SKM-1 (cell line): ENCODE measurements around the gene EEFSEC.

Experiments used
- DNase-seq: peaks from one replicate; lab custom pipeline; 2025; ENCODE audit not compliant: unreplicated experiment; lab: John Stamatoyannopoulos, UW

Gene EEFSEC

GRCh38 chr3:128421966-128422365 lies 268.7 kb downstream of the EEFSEC start:
- DNase-seq = no peak

- DNase-seq = no peak
These were observed 269.7 kb downstream of the EEFSEC start for GRCh38 chr3:128422762-128423524.

- no peak for DNase-seq
These were observed 270.4 kb downstream of the EEFSEC start for GRCh38 chr3:128423525-128424147.

DNA sequence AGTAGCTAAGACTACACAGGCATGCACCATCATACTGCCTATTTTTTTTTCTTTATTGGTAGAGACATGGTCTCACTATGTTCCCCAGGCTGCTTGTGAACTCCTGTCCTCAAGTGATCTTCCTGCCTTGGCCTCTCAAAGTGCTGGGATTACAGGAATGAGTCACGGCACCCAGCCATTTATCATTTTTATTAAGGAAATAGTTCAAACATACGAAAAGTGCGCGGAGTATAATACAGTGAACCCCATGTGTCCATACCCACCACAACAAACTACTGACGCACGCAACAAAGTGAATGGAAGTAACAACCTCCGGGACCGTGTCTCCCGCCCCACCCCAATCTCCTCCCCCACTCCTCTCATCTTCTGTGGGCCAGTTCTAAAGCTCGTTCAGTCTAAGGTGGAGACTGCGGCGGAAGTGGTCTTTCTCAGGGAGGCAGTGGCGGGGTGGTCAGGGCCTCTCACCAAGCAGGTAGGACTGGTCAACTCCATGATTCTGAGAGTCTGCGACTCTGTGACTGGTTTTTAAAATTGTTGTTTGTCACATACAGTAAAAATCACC lies 271.3 kb downstream of the EEFSEC start:
- DNase-seq = no peak

DNA sequence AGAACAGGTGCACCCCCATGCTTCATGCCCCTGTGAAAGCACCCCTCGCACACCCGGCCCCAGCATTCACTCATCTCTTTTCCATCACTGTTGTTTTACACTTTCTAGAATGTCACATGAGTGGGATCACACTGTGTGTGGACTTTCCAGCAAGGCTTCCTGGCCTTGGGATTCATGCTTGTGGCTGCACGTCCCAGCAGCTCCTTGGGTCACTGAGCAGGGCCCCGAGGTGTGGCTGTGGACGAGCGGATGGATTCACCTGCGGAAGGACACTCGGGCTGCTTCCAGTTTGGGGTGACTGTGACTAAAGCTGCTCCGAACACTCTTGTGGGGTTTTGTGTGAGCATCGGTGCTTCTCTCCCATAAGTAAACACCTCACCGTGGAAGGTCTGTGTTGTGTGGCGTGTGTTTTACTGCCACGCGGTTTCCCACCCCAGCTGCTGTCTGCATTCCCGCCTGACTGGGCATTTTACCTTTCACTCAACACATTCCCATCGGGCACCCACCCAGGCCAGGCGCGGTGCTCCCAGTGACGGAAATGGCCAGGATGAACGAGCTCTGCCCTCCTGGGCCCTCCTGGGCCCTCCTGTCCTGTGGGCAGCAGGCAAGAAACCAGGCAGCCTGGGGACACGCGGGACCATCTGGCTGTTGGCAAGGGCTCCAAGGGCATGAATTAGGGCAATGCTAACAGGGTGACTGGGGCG lies 272.0 kb downstream of the EEFSEC start:
- no peak for DNase-seq

GRCh38 chr3:128425846-128426127 lies 272.5 kb downstream of the EEFSEC start:
- no peak for DNase-seq

- peak; percentile 25 for DNase-seq
These were observed 273.0 kb downstream of the EEFSEC start for GRCh38 chr3:128426128-128426921.

- no peak for DNase-seq
These were observed 274.0 kb downstream of the EEFSEC start for GRCh38 chr3:128427175-128427857.

- DNase-seq = no peak
These were observed 274.9 kb downstream of the EEFSEC start for GRCh38 chr3:128427872-128428822.

GRCh38 chr3:128429275-128429674 lies 276.0 kb downstream of the EEFSEC start:
- no peak for DNase-seq

DNA sequence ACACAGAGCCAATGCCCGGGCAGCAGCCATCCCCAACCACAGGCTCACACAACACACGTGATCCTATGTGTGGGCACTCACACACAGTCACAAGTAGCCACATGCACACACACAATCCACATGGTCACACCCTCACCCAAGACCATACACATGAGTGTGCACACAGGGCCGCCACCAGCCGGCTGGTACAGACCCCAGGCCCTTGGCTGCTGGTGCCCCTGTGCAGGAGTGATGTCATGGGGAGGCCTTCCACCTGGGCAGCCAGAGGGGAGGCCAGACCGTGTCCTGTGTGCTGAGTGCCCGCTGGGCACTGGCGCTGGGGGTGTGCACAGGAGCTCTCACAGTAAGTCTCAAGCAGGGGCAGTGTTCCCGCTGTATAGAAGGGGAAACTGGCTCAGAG lies 276.5 kb downstream of the EEFSEC start:
- no peak for DNase-seq

GRCh38 chr3:128430301-128430700 lies 277.0 kb downstream of the EEFSEC start:
- DNase-seq = no peak

DNA sequence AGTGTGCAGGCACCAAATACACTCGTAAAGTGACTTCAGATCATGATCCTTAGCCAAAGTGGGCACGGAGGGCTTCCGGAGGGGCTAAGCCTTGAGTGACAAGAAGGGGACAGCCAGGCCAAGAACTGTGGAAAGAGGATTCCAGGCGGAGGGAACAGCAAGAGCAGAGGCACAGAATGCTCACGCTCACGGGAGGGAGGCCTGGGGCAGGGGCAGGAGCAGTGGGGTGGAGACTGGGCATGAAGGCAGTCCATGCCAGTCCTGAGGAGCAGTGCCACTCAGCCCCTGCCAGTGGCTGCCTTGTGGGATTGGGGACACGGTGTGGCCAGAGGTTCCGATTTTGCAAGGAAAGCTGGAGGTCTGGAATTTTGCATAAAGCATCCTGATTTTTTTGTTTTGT lies 277.4 kb downstream of the EEFSEC start:
- no peak for DNase-seq

GRCh38 chr3:128431803-128432300 lies 278.6 kb downstream of the EEFSEC start:
- DNase-seq = no peak

DNA sequence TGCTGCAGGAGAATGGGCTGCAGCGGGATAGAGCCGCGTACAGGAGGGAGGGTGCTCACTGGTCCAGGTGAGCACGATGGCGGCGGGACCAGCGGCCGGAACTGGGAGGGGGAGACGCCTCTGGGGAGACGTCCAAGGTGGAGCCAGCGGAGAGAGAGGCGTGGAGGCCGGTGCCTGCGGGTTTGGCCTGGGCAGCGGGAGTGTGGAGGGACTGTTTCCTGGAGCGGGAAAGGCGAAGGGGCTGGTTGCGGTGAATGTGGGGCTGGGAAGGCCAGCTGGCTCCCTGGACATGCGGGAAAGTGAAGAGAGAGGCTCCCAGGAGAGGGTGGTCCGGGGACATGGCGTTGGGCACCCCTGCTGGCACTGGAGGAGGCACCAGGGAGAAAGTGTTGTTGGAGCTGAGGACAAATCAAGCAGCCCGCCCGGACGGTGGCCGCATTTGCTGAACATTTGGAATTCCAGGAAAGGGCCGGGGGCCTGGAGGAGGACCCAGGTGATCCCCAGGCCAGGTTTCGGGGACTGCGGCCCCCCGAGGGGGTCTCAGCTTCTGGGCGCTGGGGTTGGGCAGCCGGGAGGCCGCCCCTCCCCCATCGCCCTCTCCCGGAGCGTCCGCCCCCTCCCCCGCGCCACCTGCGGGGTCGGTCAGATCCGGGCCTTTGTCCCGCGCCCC lies 279.2 kb downstream of the EEFSEC start:
- no peak for DNase-seq

GRCh38 chr3:128432971-128433836 lies 279.9 kb downstream of the EEFSEC start:
- no peak for DNase-seq

DNA sequence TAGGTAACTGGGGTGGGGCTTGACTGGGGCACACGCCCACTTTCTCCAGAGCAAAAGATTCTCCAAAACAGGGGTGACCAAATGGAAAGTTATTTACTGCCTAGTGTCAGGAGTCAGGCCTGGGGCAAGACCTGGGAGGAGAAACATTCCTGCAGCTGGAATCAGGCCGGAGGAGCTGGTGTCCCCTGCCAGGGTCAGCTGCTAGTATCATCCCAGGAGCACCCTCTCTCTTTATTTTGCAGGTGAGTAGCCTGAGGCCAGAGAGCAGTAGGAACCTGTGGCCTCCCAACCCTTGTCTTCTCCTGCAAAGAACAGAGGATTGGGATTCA lies 280.5 kb downstream of the EEFSEC start:
- no peak for DNase-seq

GRCh38 chr3:128434524-128434923 lies 281.2 kb downstream of the EEFSEC start:
- DNase-seq = no peak
